Caco-2 (cell line): ENCODE data around the gene SLC4A1. TPM values are rescaled to one million over a fixed set of nuclear protein-coding genes. Genes with fewer than 3 reads are reported as not detected.
A peak's percentile ranks its signal among the peaks of the same experiment; 100 is the strongest.

Source experiments
- BruUV-seq: library from RNA; stranded (reverse); fragments of 400-500 nt; replicated peaks from 2 replicates; lab custom pipeline; 2021; lab: Mats Ljungman, UMichigan
- CTCF ChIA-PET: fragments of 300-600 bp; sonication (Branson Sonifier 250); formaldehyde crosslinking; loops from one replicate; lab custom pipeline; 2022; ENCODE audit warnings: antibody characterized with exemption; lab: Charles Lee
- POLR2A ChIA-PET: fragments of 300-600 bp; sonication (Branson Sonifier 250); formaldehyde crosslinking; loops from one replicate; lab custom pipeline; 2022; ENCODE audit warnings: antibody characterized with exemption; lab: Charles Lee
- DNase-seq, 2 experiments: peaks; one replicate each; pipeline versions ENCODE4 v3.0.0 to v3.0.0-alpha.2; 2020 to 2022
- H3K27me3 ChIP-seq: replicated peaks from 2 replicates; pipeline ENCODE4 v1.6.0; 2011; ENCODE audit warnings: low read length; ENCODE audit not compliant: control insufficient read depth, insufficient read depth
- H3K36me3 ChIP-seq: 2 replicates; pipeline ENCODE4 v1.5.1; 2011; ENCODE audit warnings: low read length; ENCODE audit not compliant: control insufficient read depth, insufficient read depth
- H3K4me1 ChIP-seq: fragments of 250-450 bp; sonication (Bioruptor Pico); 2 replicates; pipeline ENCODE4 v1.5.1; 2020; ENCODE audit warnings: mild to moderate bottlenecking
- H3K4me3 ChIP-seq: 2 replicates; pipeline ENCODE4 v1.5.1; 2011; ENCODE audit warnings: low read depth, mild to moderate bottlenecking, control low read depth, low read length
- H3K9me3 ChIP-seq: fragments of 250-450 bp; sonication (Bioruptor Pico); 2 replicates; pipeline ENCODE4 v1.5.1; 2020; ENCODE audit warnings: mild to moderate bottlenecking, moderate library complexity
- H3K27ac Mint-ChIP-seq: one replicate; pipeline ENCODE4 v1.8.0; 2022; ENCODE audit warnings: mixed read lengths; ENCODE audit not compliant: unreplicated experiment
- H3K27me3 Mint-ChIP-seq: one replicate; pipeline ENCODE4 v1.8.0; 2022; ENCODE audit warnings: mixed read lengths; ENCODE audit not compliant: insufficient read depth, unreplicated experiment
- H3K36me3 Mint-ChIP-seq: one replicate; pipeline ENCODE4 v1.8.0; 2022; ENCODE audit warnings: mild to moderate bottlenecking, mixed read lengths; ENCODE audit not compliant: insufficient read depth, unreplicated experiment
- H3K4me1 Mint-ChIP-seq: one replicate; pipeline ENCODE4 v1.8.0; 2022; ENCODE audit warnings: low read depth, mixed read lengths; ENCODE audit not compliant: unreplicated experiment
- H3K4me3 Mint-ChIP-seq: one replicate; pipeline ENCODE4 v1.8.0; 2022; ENCODE audit warnings: mild to moderate bottlenecking, moderate library complexity, mixed read lengths; ENCODE audit not compliant: unreplicated experiment
- H3K9me3 Mint-ChIP-seq: one replicate; pipeline ENCODE4 v1.8.0; 2022; ENCODE audit warnings: mixed read lengths; ENCODE audit not compliant: unreplicated experiment
- CTCF ChIP-seq, 2 experiments: fragments of 200-600 bp in 1 of 2; IDR thresholded peaks; 1 replicate in 1 of 2; 2 replicates in 1 of 2; pipeline versions ENCODE4 v1.5.1 to v1.8.0; 2011 to 2022; ENCODE audit warnings: antibody characterized with exemption in 1 of 2, control low read depth in 1 of 2, inconsistent platforms in 1 of 2, low read depth in 1 of 2, low read length in 1 of 2, mild to moderate bottlenecking in 1 of 2, moderate library complexity in 1 of 2; ENCODE audit not compliant: insufficient read depth in 1 of 2, severe bottlenecking in 1 of 2, unreplicated experiment in 1 of 2
- intact Hi-C: fragments of 100-400 bp; cut with micrococcal nuclease; formaldehyde crosslinking; loops from one replicate; pipeline ENCODE4 v1.10.0; 2022; ENCODE audit not compliant: unreplicated experiment
- total RNA-seq: library from RNA; stranded (reverse); gene quantifications from 2 replicates; pipeline ENCODE4 v1.2.3, GENCODE V29; 2022

The SLC4A1 gene
- total RNA-seq, 1 experiment from 2014 or later: not detected

- TF ChIP-seq CTCF (IDR thresholded peaks at IDR 0.05; ENCODE audit: insufficient read depth in 1 of 2, low read depth in 1 of 2, low read length in 1 of 2, severe bottlenecking in 1 of 2, unreplicated experiment in 1 of 2): peak; percentile 64 to 70
- no TSS peak for BruUV-seq
- Histone ChIP-seq H3K9me3 (no peaks in the 10 kb centered on the region), H3K4me1 (peaks cover 9% of the 10 kb centered on the region), H3K4me3 (peak overlapping the region; percentile 98), H3K36me3 (peaks cover 11% of the 10 kb centered on the region), H3K27me3 (no peaks in the 10 kb centered on the region)
- ChIA-PET CTCF (interaction anchor here (0.6 to 1.8 kb wide), 20 partner anchors 12 to 1974 kb away, joined by 3 to 15 read pairs (median 4); partner anchors contain the start of genes DBF4B, HDAC5, RUNDC3A and SLC25A39), POLR2A (interaction anchor here (0.6 to 1.0 kb wide), 10 partner anchors 8 to 752 kb away, joined by 3 to 11 read pairs (median 5); partner anchors contain the start of genes SLC25A39 and TMUB2)
- Mint-ChIP-seq H3K4me1 (peaks cover 7% of the 10 kb centered on the region), H3K36me3 (peaks cover 51% of the 10 kb centered on the region), H3K27ac (peak overlapping the region; percentile 47), H3K9me3 (no peaks in the 10 kb centered on the region), H3K27me3 (no peaks in the 10 kb centered on the region), H3K4me3 (peak overlapping the region; percentile 79)
- DNase-seq: peak; percentile 88 to 93
- intact Hi-C loops: loop anchor here (1.0 to 2.0 kb wide), 3 partner anchors 18 to 106 kb away; partner anchors contain the start of genes SLC25A39 and TMUB2
Observed at GRCh38 chr17:44218344-44219107, 49.4 kb downstream of the SLC4A1 start.

DNA sequence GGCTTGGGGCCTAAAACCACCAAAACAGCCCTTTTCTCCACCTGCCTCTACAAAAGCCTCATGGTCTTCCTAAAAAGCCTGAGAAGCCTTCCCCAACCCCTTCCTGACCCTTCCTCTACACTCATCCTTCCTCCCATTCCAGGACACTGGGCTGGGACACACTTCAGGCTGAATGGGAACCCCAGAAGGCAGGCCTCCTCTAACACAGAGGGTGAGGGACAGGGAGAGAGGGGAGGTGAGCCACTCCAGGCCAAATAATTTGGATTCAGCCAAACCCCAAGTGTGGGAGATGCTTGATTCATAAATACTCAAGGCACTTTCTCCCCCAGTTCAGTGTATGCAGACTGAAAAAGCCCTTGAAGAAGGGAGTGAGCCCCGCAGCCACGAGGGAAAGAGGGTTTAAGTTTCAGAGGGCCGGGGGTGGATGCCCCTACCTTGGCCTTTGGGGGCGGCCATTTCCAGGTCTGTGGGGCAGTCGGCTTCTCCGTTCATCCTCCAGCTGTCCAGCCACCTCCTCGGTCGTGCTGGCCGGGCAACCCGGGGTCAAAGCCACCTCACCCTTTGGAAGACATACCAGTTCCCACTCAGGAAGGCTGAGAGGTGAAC is 50.1 kb downstream of the SLC4A1 start:
- H3K27me3 Mint-ChIP-seq: no peaks in the 10 kb centered on the region
- H3K4me3 Mint-ChIP-seq: peak overlapping the region; percentile 79
- peak overlapping the region; percentile 47 for H3K27ac Mint-ChIP-seq
- ChIA-PET CTCF (interaction anchor here (0.6 to 1.8 kb wide), 18 partner anchors 12 to 1975 kb away, joined by 3 to 15 read pairs (median 4); partner anchors contain the start of genes DBF4B, HDAC5, RUNDC3A and TMUB2), POLR2A (interaction anchor here (0.6 to 1.0 kb wide), 11 partner anchors 7 to 753 kb away, joined by 3 to 11 read pairs (median 5); partner anchors contain the start of genes ATXN7L3, SLC25A39 and TMUB2)
- TF ChIP-seq CTCF (IDR thresholded peaks at IDR 0.05; ENCODE audit: insufficient read depth in 1 of 2, low read depth in 1 of 2, low read length in 1 of 2, severe bottlenecking in 1 of 2, unreplicated experiment in 1 of 2): no peak
- no peaks in the 10 kb centered on the region for H3K9me3 ChIP-seq
- H3K4me1 ChIP-seq: peaks cover 9% of the 10 kb centered on the region
- intact Hi-C loops: loop anchor here (1.0 to 2.0 kb wide), 3 partner anchors 18 to 107 kb away; partner anchors contain the start of genes SLC25A39 and TMUB2
- peaks cover 58% of the 10 kb centered on the region for H3K36me3 Mint-ChIP-seq
- BruUV-seq: TSS peak; percentile 34
- DNase-seq: peak in 1 of 2 experiments; percentile 65
- no peaks in the 10 kb centered on the region for H3K27me3 ChIP-seq
- H3K4me3 ChIP-seq: peak overlapping the region; percentile 98
- no peaks in the 10 kb centered on the region for H3K9me3 Mint-ChIP-seq
- peaks cover 11% of the 10 kb centered on the region for H3K36me3 ChIP-seq
- H3K4me1 Mint-ChIP-seq: peaks cover 7% of the 10 kb centered on the region

DNA sequence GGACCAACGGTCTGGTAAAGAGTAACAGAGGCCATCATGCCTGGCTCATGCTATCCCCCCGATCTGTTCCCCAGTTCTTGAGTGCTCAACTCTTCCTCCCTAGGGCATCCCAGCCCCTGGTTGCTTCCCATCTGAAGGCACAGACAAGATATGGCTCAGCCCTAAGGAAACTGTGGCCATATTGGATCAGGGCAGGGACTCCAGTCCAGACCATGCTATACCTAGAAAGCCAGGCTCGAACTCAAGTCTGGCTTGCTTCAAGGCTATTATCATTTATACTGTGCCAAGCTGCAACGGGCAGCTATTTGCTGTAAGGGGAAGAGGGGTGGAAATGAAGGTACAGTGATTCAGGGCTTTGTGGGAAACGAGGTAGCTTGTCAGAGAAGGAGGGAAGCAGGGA is 51.2 kb downstream of the SLC4A1 start:
- H3K27me3 Mint-ChIP-seq: no peaks in the 10 kb centered on the region
- H3K9me3 Mint-ChIP-seq: no peaks in the 10 kb centered on the region
- H3K36me3 Mint-ChIP-seq: peaks cover 62% of the 10 kb centered on the region
- H3K4me3 Mint-ChIP-seq: peak overlapping the region; percentile 45
- CTCF ChIA-PET: interaction anchor here (1.0 to 1.3 kb wide), 2 partner anchors 92 to 110 kb away, joined by 3 to 4 read pairs; partner anchors contain the start of gene RUNDC3A
- Histone ChIP-seq H3K36me3 (peaks cover 11% of the 10 kb centered on the region), H3K9me3 (no peaks in the 10 kb centered on the region), H3K4me3 (no peak overlapping the region), H3K27me3 (no peaks in the 10 kb centered on the region), H3K4me1 (peaks cover 5% of the 10 kb centered on the region; the same call in 1 of the 2 replicates)
- no peak for TF ChIP-seq CTCF (IDR thresholded peaks at IDR 0.05; ENCODE audit: insufficient read depth in 1 of 2, low read depth in 1 of 2, low read length in 1 of 2, severe bottlenecking in 1 of 2, unreplicated experiment in 1 of 2)
- H3K27ac Mint-ChIP-seq: no peak overlapping the region
- intact Hi-C loops: no loop called here
- no peaks in the 10 kb centered on the region for H3K4me1 Mint-ChIP-seq
- BruUV-seq: no TSS peak
- POLR2A ChIA-PET: no interaction called here
- DNase-seq: no peak
